GM12878 (cell line): Measurements from ENCODE around the gene PPP6R1. TPM values are rescaled to one million over a fixed set of nuclear protein-coding genes. Genes with fewer than 3 reads are reported as not detected.

Experiments used
- ATF7 ChIP-seq: fragments of 450-650 bp; IDR thresholded peaks from 2 replicates; pipeline ENCODE4 v1.6.1; 2016; ENCODE audit warnings: low read depth, mild to moderate bottlenecking
- CBX3 ChIP-seq: fragments of 200-600 bp; sonication (generic); IDR thresholded peaks from 2 replicates; pipeline ENCODE4 v1.6.1; 2016; ENCODE audit warnings: low read depth, borderline replicate concordance
- CUX1 ChIP-seq: IDR thresholded peaks from 2 replicates; pipeline ENCODE4 v1.6.1; 2012; ENCODE audit warnings: improper control_type of control experiment, low read depth, low read length; ENCODE audit not compliant: insufficient replicate concordance
- E4F1 ChIP-seq: fragments of 450-650 bp; IDR thresholded peaks from 2 replicates; pipeline ENCODE4 v1.6.1; 2018; ENCODE audit warnings: borderline replicate concordance, mild to moderate bottlenecking; ENCODE audit not compliant: partially characterized antibody
- EP300 ChIP-seq, 2 experiments: fragments of 150-350 bp in 1 of 2; IDR thresholded peaks; 2 replicates each; pipeline ENCODE4 v1.6.1; 2011 to 2012; ENCODE audit warnings: low read depth in 2 of 2, low read length in 2 of 2, borderline replicate concordance in 1 of 2, improper control_type of control experiment in 1 of 2, inconsistent platforms in 1 of 2; ENCODE audit not compliant: control insufficient read depth in 1 of 2
- ESRRA ChIP-seq: IDR thresholded peaks from 2 replicates; pipeline ENCODE4 v1.6.1; 2012; ENCODE audit warnings: mild to moderate bottlenecking, low read length, improper control_type of control experiment
- GATAD2B ChIP-seq: fragments of 450-650 bp; conservative IDR thresholded peaks from 2 replicates; pipeline ENCODE4 v1.6.1; 2017; ENCODE audit warnings: low read depth, mild to moderate bottlenecking, moderate library complexity
- HCFC1 ChIP-seq: fragments of 150-350 bp; IDR thresholded peaks from 2 replicates; pipeline ENCODE4 v1.6.1; 2014; ENCODE audit warnings: low read length
- HSF1 ChIP-seq: fragments of 150-350 bp; IDR thresholded peaks from 2 replicates; pipeline ENCODE4 v1.6.1; 2014; ENCODE audit warnings: mild to moderate bottlenecking, low read depth, low read length
- NFIC ChIP-seq: IDR thresholded peaks from 2 replicates; pipeline ENCODE4 v1.6.1; 2012; ENCODE audit warnings: low read depth, mild to moderate bottlenecking, inconsistent platforms, low read length, moderate library complexity
- PRDM15 ChIP-seq: fragments of 450-650 bp; formaldehyde crosslinking; IDR thresholded peaks from 2 replicates; pipeline ENCODE4 v1.4.0; 2020; ENCODE audit warnings: mild to moderate bottlenecking, moderate library complexity
- RUNX3 ChIP-seq: IDR thresholded peaks from 2 replicates; pipeline ENCODE4 v1.6.1; 2012; ENCODE audit warnings: low read length, inconsistent platforms
- SMAD5 ChIP-seq: IDR thresholded peaks from 2 replicates; pipeline ENCODE4 v1.6.1; 2016; ENCODE audit warnings: antibody characterized with exemption, low read depth
- SUZ12 ChIP-seq: fragments of 200-600 bp; sonication (generic); IDR thresholded peaks from one replicate; pipeline ENCODE4 v1.6.1; 2018; ENCODE audit warnings: antibody characterized with exemption, mild to moderate bottlenecking; ENCODE audit not compliant: unreplicated experiment
- ZNF217 ChIP-seq: fragments of 450-650 bp; IDR thresholded peaks from 2 replicates; pipeline ENCODE4 v1.6.1; 2017; ENCODE audit warnings: antibody characterized with exemption, mild to moderate bottlenecking
- ZNF274 ChIP-seq: IDR thresholded peaks from one replicate; pipeline ENCODE4 v1.8.0; 2011; ENCODE audit not compliant: insufficient read length, insufficient read depth
- polyA plus RNA-seq, 11 experiments: library from polyadenylated mRNA; depleted of rRNA in 4 of 11; unstranded in 6 of 11; stranded (reverse) in 5 of 11; fragments of >200 nt; fragmentation: Nextera tagmentation in 4 of 11; fragmentation: Illumina TruSeq in 1 of 11; extraction: Ambion mirVana in 4 of 11; extraction: Trizol in 1 of 11; gene quantifications; 1 replicate in 1 of 11; 2 replicates in 10 of 11; pipeline versions ENCODE4 v1.2.1 to v1.2.3, GENCODE V29; 2011 to 2016; ENCODE audit warnings: inconsistent platforms in 2 of 11, missing spikeins in 2 of 11, low read depth in 1 of 11
- total RNA-seq, 4 experiments: library from RNA; depleted of rRNA in 3 of 4; stranded (reverse); fragments of >200 nt in 3 of 4; fragmentation: Illumina TruSeq in 1 of 4; extraction: Trizol in 1 of 4; gene quantifications; 2 replicates each; pipeline versions ENCODE4 v1.2.1 to v1.2.3, GENCODE V29; 2013 to 2021

Gene PPP6R1
- total and polyA plus RNA-seq, 10 of the 15 experiments (the other 5 are each of a cell fraction or from before 2014, with no cell fraction given): 0.80 to 173 (median 63.7) TPM

GRCh38 chr19:55258828-55259539 lies at the start of gene PPP6R1 (continued):
- TF ChIP-seq CUX1 (no peak), HSF1 (peak; percentile 55; the same call in 1 of the 2 replicates), ATF7 (peak; percentile 61; the same call in 1 of the 2 replicates), SUZ12 (no peak), ESRRA (no peak), PRDM15 (no peak), ZNF274 (no peak), ZNF217 (no peak), NFIC (no peak), GATAD2B (peak; percentile 78), HCFC1 (peak; percentile 60), E4F1 (peak; percentile 77), EP300 (IDR thresholded peaks at IDR 0.05; ENCODE audit: borderline replicate concordance in 1 of 2, control insufficient read depth in 1 of 2, low read depth in 2 of 2, low read length in 2 of 2) (0 out of 4 replicates have a peak, but pooled peaks have one; percentile 5 to 30), CBX3 (no peak), RUNX3 (peak; percentile 84), SMAD5 (peak; percentile 87; the same call in 1 of the 2 replicates)
